ENCODE data around the gene MMD. TPM values are rescaled to one million over a fixed set of nuclear protein-coding genes. Genes with fewer than 3 reads are reported as not detected.
"Not testable (repeated sequence)": the region's sequence is repeated elsewhere in the genome, so short reads cannot be mapped to it uniquely, and the experiment has no call there.

The MMD gene
- total RNA-seq, 3 donors from 2014 or later (not counting 1 experiment from before 2014, with no cell fraction given): 18.7 to 33.5 (median 27.9) TPM

- H3K4me3 ChIP-seq (ENCODE audit: low read length): no peak overlapping the region
- DNase-seq: no peak
- peaks cover 62% of the 10 kb centered on the region for H3K36me3 ChIP-seq (ENCODE audit: control insufficient read depth, insufficient read depth, low read length)
- H3K27me3 ChIP-seq (ENCODE audit: control insufficient read depth, insufficient read depth, low read length): no peaks in the 10 kb centered on the region
- no peak for ATAC-seq
- no peak for TF ChIP-seq CTCF (IDR thresholded peaks at IDR 0.05)
- Mint-ChIP-seq H3K4me3 (no peak overlapping the region), H3K36me3 (peaks cover 18% of the 10 kb centered on the region), H3K4me1 (peaks cover 0 to 4% of the 10 kb centered on the region in 2 donors), H3K27me3 (ENCODE audit: low read depth in 2 of 2) (no peaks in the 10 kb centered on the region), H3K27ac (no peak overlapping the region), H3K9me3 (no peaks in the 10 kb centered on the region)
- intact Hi-C loops (cut with micrococcal nuclease): no loop called here
- H3K27ac ChIP-seq (ENCODE audit: low read length): no peak overlapping the region
- 88% methylated on average over 1 of the region's 1 CpG for WGBS (ENCODE audit: insufficient coverage)
- H3K4me1 ChIP-seq (ENCODE audit: control insufficient read depth, insufficient read depth, low read length): no peaks in the 10 kb centered on the region
- no peaks in the 10 kb centered on the region for H3K9me3 ChIP-seq (ENCODE audit: control insufficient read depth, insufficient read depth, low read length)
Measured at GRCh38 chr17:55405600-55405999, 16.0 kb downstream of the MMD start.

- H3K4me3 Mint-ChIP-seq; H3K27me3 ChIP-seq (ENCODE audit: control insufficient read depth, insufficient read depth, low read length); H3K27ac ChIP-seq (ENCODE audit: low read length); intact Hi-C loops (cut with micrococcal nuclease); H3K4me1 Mint-ChIP-seq; H3K9me3 ChIP-seq (ENCODE audit: control insufficient read depth, insufficient read depth, low read length); H3K27ac Mint-ChIP-seq; DNase-seq; ATAC-seq; H3K27me3 Mint-ChIP-seq (ENCODE audit: low read depth in 2 of 2); H3K4me1 ChIP-seq (ENCODE audit: control insufficient read depth, insufficient read depth, low read length); H3K9me3 Mint-ChIP-seq; H3K4me3 ChIP-seq (ENCODE audit: low read length): not testable (repeated sequence)
- WGBS (ENCODE audit: insufficient coverage): 81% methylated on average over 4 of the region's 5 CpGs
- peaks cover 24% of the 10 kb centered on the region for H3K36me3 Mint-ChIP-seq
- H3K36me3 ChIP-seq (ENCODE audit: control insufficient read depth, insufficient read depth, low read length): peaks cover 60% of the 10 kb centered on the region
Measured at GRCh38 chr17:55404197-55404596, 17.4 kb downstream of the MMD start.

- Histone ChIP-seq H3K36me3 (ENCODE audit: control insufficient read depth, insufficient read depth, low read length) (peaks cover 51% of the 10 kb centered on the region), H3K4me3 (ENCODE audit: low read length) (no peak overlapping the region), H3K27ac (ENCODE audit: low read length) (no peak overlapping the region), H3K4me1 (ENCODE audit: control insufficient read depth, insufficient read depth, low read length) (no peaks in the 10 kb centered on the region), H3K27me3 (ENCODE audit: control insufficient read depth, insufficient read depth, low read length) (no peaks in the 10 kb centered on the region), H3K9me3 (ENCODE audit: control insufficient read depth, insufficient read depth, low read length) (no peaks in the 10 kb centered on the region)
- no peak for DNase-seq
- Mint-ChIP-seq H3K36me3 (peaks cover 27% of the 10 kb centered on the region), H3K4me1 (peaks cover 0 to under 1% of the 10 kb centered on the region in 2 donors), H3K27ac (no peak overlapping the region), H3K4me3 (no peak overlapping the region), H3K27me3 (ENCODE audit: low read depth in 2 of 2) (no peaks in the 10 kb centered on the region), H3K9me3 (no peaks in the 10 kb centered on the region)
- TF ChIP-seq CTCF (IDR thresholded peaks at IDR 0.05): no peak
- ATAC-seq: no peak
- WGBS (ENCODE audit: insufficient coverage): 100% methylated on average over 2 of the region's 4 CpGs
- intact Hi-C loops (cut with micrococcal nuclease): no loop called here
Measured at GRCh38 chr17:55402374-55402773, 19.3 kb downstream of the MMD start.

- peaks cover 21% of the 10 kb centered on the region for H3K36me3 Mint-ChIP-seq
- Histone ChIP-seq H3K27me3 (ENCODE audit: control insufficient read depth, insufficient read depth, low read length) (no peaks in the 10 kb centered on the region), H3K9me3 (ENCODE audit: control insufficient read depth, insufficient read depth, low read length) (no peaks in the 10 kb centered on the region), H3K4me1 (ENCODE audit: control insufficient read depth, insufficient read depth, low read length) (peaks cover 2% of the 10 kb centered on the region), H3K4me3 (ENCODE audit: low read length) (no peak overlapping the region), H3K27ac (ENCODE audit: low read length) (no peak overlapping the region), H3K36me3 (ENCODE audit: control insufficient read depth, insufficient read depth, low read length) (peaks cover 41% of the 10 kb centered on the region)
- H3K27me3 Mint-ChIP-seq (ENCODE audit: low read depth in 2 of 2): no peaks in the 10 kb centered on the region
- DNase-seq (no peak), ATAC-seq (no peak)
- WGBS (ENCODE audit: insufficient coverage): 97% methylated on average over 5 of the region's 5 CpGs
- H3K4me1 Mint-ChIP-seq: no peaks in the 10 kb centered on the region
- H3K4me3 Mint-ChIP-seq: no peak overlapping the region
- intact Hi-C loops (cut with micrococcal nuclease): no loop called here
- no peak overlapping the region for H3K27ac Mint-ChIP-seq
- TF ChIP-seq CTCF (IDR thresholded peaks at IDR 0.05): no peak
- H3K9me3 Mint-ChIP-seq: no peaks in the 10 kb centered on the region
Measured at GRCh38 chr17:55398689-55399088, 22.9 kb downstream of the MMD start.

All from natural killer cell (primary cell).